Ureter (tissue), 1 donor: ENCODE data around the gene PLEKHG7. TPM values are rescaled to one million over a fixed set of nuclear protein-coding genes. Genes with fewer than 3 reads are reported as not detected.

Experiments used
- DNase-seq: peaks from one replicate; pipeline ENCODE4 v3.0.0-alpha.2; 2020; ENCODE audit warnings: low spot score
- total RNA-seq: library from RNA; stranded (reverse); gene quantifications from one replicate; pipeline ENCODE4 v1.2.4, GENCODE V29; 2023
- donor health status: DM: yes; HTN: yes; CAD: no.

The PLEKHG7 gene
- total RNA-seq, 1 donor from 2014 or later = 4.2 TPM

DNA sequence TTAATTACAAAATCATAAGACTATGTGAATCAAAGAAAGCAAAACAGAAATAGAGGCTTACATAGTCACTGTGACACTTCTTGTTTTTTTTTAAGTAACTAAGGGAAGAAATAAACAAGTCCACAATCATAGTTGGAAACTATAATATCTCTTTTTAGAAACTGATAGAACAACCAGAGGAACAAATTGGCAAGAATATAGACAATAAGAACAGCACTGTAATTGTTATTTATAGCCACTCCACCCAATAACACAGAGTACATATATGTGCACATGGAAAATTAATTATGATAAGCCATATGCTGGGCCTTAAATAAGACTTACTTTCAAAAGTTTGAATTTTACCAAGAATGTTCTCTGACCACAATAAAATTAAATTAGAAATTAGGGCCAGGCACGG lies 101.1 kb downstream of the PLEKHG7 start:
- DNase-seq = no peak

GRCh38 chr12:92810370-92810769 lies 107.6 kb downstream of the PLEKHG7 start:
- no peak for DNase-seq

DNA sequence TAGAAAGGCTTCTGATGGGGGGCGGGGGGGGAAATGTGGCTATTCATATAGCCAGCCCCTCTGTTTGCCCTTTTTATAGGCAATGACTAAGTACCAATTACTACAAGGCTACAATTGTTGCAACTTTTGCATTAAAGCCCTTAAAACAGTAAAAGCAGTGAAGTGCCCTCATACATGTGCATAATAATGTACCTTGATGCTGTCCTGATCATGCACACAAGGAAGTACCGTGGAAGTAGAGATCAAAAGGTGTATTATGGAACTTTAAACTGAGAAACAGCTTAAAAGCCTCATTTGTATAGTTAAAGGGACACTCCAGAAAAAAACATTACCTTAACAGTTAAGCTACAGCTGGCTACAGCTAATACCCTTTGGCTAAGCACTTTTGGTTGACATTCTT lies 111.8 kb downstream of the PLEKHG7 start:
- no peak for DNase-seq

DNA sequence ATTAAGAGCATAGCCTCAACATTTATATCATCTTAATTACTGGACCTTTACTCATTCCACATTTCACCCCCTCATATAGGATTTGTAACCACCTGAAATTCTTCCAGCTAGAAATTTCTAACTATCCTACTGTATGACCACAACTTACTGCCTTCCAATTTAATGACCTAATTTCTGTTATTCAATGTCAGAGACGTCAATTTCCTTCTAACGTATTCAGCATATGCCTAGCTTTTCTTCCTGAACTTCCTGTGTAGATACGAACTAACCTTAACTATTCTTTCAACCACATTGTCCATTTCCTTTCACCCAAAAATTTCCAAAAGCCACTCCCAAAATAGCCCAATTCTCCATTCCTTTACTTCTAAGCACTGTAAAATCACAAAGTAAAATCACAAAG lies 118.4 kb downstream of the PLEKHG7 start:
- DNase-seq = no peak

Other genes starting within 250 kb of the PLEKHG7 start
- gene EEA1, start 226.3 kb downstream of the PLEKHG7 start, total RNA-seq = 46.3 TPM